WI38 (cell line): ENCODE measurements around the gene CPE.
A peak's percentile ranks its signal among the peaks of the same experiment; 100 is the strongest.

Experiments
- H3K4me3 ChIP-seq: 2 replicates; pipeline ENCODE4 v1.5.1; 2011; ENCODE audit warnings: low read depth, mild to moderate bottlenecking, control low read depth, low read length
- TF ChIP-seq, protein P1 (sequence below): IDR thresholded peaks from 2 replicates; pipeline ENCODE4 v1.5.1; 2012; ENCODE audit warnings: low read depth, mild to moderate bottlenecking, control low read depth, low read length

Gene CPE

DNA sequence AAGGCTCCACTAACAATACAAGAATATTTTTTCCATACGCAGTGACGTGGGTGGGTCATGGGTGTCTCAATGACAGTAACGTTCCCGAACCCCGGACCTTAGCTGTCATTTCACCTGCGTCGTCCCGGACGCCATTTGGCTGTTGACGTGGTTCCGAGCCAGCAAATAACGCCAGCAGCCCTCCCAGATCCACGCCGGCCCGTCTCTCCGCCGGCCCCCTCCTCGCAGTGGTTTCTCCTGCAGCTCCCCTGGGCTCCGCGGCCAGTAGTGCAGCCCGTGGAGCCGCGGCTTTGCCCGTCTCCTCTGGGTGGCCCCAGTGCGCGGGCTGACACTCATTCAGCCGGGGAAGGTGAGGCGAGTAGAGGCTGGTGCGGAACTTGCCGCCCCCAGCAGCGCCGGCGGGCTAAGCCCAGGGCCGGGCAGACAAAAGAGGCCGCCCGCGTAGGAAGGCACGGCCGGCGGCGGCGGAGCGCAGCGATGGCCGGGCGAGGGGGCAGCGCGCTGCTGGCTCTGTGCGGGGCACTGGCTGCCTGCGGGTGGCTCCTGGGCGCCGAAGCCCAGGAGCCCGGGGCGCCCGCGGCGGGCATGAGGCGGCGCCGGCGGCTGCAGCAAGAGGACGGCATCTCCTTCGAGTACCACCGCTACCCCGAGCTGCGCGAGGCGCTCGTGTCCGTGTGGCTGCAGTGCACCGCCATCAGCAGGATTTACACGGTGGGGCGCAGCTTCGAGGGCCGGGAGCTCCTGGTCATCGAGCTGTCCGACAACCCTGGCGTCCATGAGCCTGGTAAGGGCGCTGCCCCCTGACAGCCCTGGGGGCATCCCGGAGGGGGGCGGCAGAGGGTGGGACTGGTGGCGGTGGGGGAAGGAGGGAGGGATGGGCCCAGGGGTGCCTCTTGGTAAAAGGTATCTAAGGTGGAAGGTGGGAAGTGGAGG is at the start of gene CPE:
Gene CPE (plus strand): TSS at position 264 of the 933 bp plus-strand sequence. CDS start 214 bp downstream, at position 478.
- TF ChIP-seq, protein P1, sequence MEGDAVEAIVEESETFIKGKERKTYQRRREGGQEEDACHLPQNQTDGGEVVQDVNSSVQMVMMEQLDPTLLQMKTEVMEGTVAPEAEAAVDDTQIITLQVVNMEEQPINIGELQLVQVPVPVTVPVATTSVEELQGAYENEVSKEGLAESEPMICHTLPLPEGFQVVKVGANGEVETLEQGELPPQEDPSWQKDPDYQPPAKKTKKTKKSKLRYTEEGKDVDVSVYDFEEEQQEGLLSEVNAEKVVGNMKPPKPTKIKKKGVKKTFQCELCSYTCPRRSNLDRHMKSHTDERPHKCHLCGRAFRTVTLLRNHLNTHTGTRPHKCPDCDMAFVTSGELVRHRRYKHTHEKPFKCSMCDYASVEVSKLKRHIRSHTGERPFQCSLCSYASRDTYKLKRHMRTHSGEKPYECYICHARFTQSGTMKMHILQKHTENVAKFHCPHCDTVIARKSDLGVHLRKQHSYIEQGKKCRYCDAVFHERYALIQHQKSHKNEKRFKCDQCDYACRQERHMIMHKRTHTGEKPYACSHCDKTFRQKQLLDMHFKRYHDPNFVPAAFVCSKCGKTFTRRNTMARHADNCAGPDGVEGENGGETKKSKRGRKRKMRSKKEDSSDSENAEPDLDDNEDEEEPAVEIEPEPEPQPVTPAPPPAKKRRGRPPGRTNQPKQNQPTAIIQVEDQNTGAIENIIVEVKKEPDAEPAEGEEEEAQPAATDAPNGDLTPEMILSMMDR = 0 out of 2 replicates have a peak, but pooled peaks have one; percentile 12
- peak within 1 kb of the TSS; percentile 56 for H3K4me3 ChIP-seq

DNA sequence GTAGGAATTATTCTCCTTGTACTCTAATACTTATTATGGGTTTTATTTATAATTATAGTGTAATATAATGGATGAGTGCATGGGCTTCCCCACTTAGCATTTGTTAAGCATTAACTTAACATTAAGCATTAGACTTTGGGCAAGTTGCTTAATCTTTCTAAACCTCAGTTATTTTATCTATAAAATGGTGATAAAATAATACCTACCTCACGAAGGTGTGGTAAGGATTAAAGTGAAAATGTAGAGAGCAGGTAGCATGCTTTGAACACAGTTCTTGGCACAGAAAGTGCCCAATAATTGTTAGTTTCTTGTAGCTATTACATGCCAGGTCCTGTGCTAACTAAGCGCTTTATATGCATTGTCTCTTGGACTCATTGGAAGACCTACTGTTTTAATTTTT is 48.7 kb upstream of the CPE start:
- TF ChIP-seq, protein P1 = no peak

DNA sequence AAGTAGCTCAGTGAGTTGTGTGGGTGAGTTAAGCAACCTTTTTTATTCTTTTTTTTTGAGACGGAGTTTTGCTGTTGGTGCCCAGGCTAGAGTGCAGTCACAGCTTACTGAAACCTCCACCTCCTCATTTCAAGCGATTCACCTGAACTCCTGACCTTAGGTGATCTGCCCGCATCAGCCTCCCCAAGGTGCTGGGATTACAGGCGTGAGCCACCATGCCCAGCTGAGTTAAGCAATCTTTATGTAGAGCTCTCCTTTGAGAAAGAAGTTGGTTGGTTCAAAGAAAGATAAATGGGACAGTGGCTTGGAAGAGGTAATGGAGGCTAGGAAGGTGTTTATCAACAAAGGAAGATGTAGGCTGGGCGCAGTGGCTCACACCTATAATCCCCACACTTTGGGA is 48.1 kb upstream of the CPE start:
- TF ChIP-seq, protein P1 = no peak
- no peak overlapping the region for H3K4me3 ChIP-seq

More for the DNA sequence above, 48.7 kb upstream of the CPE start:
- H3K4me3 ChIP-seq = no peak overlapping the region

DNA sequence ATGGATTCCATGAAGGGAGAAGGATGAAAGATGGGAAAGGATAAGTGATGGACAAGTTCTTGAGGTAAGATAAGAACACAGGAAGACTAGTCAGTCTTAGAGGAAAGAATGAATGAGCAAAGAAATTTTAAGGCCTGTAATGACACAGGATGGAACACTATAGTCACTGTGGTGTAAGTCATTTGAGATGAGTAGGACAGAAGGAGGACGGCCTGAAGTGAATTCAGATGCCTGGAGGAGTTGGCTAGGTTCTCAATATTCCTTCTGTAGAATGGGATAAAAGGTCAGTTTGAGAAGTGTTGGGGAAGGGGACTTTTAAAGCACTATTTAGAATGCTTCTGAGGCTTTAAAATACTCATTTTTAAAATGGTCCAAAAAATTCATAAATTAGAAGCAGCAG is 47.4 kb upstream of the CPE start:
- no peak overlapping the region for H3K4me3 ChIP-seq
- TF ChIP-seq, protein P1 = no peak

DNA sequence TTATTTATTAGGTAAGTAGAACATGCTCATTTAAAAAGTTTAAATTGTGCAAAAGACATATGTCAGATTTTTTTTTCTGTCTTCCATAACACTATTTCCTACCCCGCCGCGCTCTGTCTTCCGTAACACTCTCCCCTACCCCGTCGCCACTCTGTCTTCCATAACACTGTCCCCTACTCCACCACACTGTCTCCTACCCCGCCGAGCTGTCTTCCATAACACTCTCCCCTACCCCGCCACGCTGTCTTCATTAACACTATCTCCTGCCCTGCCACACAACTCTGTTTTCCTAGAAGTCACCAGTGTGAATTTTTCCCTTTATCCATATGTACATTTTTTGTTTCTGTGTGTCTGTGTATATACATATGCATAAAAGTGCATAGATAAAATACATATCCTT is 47.0 kb upstream of the CPE start:
- TF ChIP-seq, protein P1 = no peak
- no peak overlapping the region for H3K4me3 ChIP-seq

DNA sequence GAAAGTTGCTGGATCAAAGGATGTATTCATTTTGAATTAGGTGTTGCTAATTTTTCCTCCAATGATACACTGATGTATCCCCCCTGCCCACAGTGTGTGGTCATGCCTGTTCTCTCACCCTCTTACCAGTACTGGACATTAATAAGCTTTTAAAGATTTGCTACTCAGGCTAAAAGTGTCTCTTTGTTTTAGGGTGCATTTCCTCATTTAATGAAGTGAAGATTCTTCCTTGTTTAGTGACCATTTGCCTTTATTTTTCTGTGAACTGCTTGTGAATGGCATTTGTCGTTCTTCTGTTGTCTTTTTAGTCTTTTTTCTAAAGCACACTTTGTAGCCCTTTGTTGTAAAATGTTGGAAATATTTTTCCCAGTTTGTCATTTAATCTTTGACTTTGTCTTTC is 46.3 kb upstream of the CPE start:
- H3K4me3 ChIP-seq = no peak overlapping the region

More for the DNA sequence above, 46.3 kb upstream of the CPE start:
- TF ChIP-seq, protein P1 = no peak
